Middle frontal gyrus (tissue), 1 donor: ENCODE measurements around the gene RPL10A.

Source experiments
- DNase-seq: peaks from one replicate; pipeline ENCODE4 v3.0.0-alpha.2; 2015; ENCODE audit warnings: low spot score; ENCODE audit errors: extremely low spot score

Gene RPL10A

GRCh38 chr6:35491558-35492257, 23.5 kb downstream of the RPL10A start:
- DNase-seq, result no peak

- no peak for DNase-seq
Measured at GRCh38 chr6:35492258-35492973, 24.2 kb downstream of the RPL10A start.

DNA sequence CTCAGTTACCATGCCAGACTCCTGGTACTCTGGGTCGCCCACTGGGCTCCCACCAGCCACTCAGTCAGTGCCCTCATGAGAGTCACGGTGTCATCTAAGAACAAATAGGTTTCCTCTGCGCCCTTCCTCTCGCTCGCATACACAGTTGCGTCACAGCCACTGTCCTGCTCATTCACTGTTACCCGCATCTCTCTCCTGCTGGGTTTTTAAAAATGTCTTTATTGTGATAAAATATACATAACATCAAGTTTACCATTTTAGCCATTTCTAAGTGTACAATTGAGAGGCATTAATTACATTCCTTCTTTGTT, 24.7 kb downstream of the RPL10A start:
- DNase-seq, result no peak

DNA sequence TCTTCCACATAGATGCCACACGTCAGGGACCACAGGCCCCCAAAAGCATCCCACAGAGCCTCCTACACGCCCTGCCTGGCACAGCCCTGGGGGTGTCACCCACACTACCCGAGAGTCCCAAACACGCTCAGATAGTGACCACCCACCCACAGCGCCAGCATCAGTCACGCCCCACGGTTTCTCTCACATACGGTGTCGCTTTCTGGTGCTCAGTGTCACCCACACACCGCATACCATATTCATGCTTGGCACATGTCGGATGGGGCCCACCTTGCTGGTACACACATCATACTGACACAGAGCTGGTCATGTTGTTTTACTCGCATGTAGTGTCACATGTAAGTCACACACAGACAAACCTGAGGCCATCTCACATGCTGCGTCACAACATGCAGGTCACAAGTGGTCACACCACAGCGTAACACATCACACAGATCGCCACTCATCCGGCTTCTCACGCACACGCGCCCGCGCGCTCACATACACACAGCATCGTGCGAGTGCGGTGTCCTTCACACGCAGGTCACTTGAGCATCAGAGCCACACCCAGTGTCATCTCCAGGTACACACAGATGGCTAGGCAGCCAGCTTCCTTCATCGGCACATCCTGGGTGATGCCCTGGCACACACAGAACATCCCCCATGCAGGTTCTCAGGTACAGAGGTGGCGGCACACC, 25.2 kb downstream of the RPL10A start:
- DNase-seq, result no peak

- no peak for DNase-seq
Measured at GRCh38 chr6:35494161-35494563, 26.0 kb downstream of the RPL10A start.

DNA sequence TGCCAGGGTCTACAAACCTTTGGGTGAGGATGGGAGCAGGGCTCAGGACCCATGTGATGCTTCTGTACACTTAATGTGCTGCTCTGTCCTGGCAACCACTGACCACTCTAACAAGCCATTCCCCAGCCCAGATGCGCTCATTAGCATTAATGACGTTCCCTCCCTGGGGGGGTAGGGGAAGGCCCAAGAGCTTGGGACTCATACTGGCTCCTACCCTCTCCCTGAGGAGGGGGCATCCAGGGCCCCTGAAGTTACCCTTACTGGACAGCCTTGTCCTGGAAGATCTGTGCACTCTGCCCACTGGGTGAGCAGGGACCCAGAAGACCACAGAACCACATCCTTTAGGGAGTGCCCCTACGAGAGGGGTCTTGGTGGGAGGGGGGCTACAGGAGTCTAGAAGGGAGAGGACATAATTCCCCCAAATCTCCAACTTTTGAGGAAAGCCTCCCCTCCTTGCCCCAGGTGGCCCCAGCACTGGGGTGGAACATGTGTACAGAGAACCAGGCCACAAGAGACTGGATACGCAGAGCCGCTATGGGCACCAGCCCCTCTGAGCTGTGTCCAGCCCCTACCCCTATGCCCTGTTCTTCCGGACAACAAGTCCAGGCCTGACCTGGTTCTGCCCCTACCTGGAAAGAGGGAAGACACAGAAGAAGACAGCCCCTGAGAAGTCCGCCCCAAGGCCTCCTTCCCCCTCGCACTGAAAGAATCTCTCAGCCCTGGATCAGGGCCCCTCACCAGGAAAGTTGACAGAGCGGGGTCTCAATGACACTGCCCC, 27.2 kb downstream of the RPL10A start:
- DNase-seq, result no peak

- no peak for DNase-seq
Measured at GRCh38 chr6:35496036-35496840, 28.0 kb downstream of the RPL10A start.

- DNase-seq, result no peak
Measured at GRCh38 chr6:35496841-35497570, 28.8 kb downstream of the RPL10A start, which contains the start of gene TEAD3. Gene TEAD3 (minus strand): TSS chr6:35497079.

- no peak for DNase-seq
Measured at GRCh38 chr6:35497571-35498421, 29.6 kb downstream of the RPL10A start.

- DNase-seq, result no peak
Measured at GRCh38 chr6:35498422-35499067, 30.3 kb downstream of the RPL10A start.

GRCh38 chr6:35499372-35499771, 31.2 kb downstream of the RPL10A start:
- DNase-seq, result no peak

DNA sequence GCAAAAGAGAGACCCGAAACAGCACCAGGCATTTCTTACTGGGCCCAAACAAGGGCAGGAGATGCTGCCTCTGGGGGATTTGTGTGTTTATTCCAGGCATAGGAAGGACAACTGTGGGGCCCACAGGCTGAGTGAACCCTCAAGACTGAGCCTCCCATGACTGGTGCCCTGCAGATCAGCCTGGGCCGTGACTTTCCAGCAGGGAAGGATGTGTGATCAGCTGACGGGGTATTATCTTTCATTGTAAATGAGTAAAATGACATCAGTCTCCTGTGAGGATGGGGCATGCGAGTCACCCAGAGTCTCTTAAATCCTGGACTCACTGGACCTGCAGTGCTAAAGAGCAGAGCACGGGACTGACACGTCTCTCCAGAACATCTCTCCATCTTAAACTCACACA, 32.6 kb downstream of the RPL10A start:
- DNase-seq, result no peak

DNA sequence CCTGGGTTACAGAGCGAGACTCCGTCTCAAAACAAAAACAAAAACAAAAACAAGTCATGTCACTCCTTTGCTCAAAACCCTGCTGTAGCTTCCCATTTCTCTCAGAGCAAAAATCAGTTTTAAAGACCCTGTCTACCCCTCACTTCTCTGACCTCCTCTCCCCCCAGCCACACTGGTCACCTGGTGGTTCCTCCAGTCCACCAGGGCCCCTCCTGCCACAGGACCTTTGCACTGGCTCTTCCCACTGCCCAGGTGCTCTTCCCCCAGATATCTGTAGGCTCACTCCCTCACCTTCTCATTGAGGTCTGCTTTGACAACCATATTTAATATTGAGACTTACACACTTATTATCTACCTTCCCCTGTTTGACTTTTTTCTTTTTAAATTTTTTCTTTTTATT, 33.6 kb downstream of the RPL10A start:
- no peak for DNase-seq

GRCh38 chr6:35503534-35503933, 35.3 kb downstream of the RPL10A start:
- no peak for DNase-seq

DNA sequence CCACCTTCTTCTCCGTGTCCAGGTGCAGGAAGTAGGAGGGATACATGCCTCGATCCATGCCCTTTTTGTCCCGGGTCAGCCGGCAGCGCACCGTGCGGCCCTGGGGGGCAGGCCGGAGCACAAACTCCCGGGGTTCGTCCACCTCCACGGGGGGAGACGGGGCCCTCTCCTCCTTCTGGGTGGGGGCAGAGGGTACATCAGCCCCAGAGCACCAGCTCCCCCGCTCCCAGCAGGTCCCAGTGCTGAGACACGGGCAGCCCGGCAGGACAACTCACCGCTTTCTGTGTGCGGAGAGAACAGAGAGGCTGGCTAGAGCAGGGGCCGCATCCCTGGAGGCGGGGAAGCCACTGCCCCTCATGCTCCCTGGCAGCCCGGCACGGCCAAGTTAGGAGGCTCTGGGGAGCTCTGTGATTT, 37.8 kb downstream of the RPL10A start:
- DNase-seq, result no peak

DNA sequence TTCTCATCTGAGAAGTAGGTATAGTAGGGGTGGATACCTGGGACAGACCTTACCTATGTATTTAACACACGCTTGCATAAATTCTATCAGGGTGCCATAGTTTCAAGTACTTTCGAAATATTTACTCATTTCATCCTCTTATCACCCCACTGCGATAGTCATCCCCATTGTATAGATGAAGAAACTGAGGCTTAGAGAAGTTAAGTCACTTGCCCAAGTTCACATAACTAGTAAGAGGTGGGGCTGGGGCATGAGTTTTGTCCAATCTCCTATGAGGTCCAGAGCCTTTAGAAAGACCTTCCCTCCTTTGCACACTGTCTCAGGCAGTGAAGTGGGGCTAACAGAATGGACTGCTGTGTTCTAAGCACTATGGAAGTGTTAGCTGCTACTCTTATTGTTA, 38.3 kb downstream of the RPL10A start:
- DNase-seq, result no peak

- no peak for DNase-seq
Measured at GRCh38 chr6:35507221-35507620, 39.0 kb downstream of the RPL10A start.

DNA sequence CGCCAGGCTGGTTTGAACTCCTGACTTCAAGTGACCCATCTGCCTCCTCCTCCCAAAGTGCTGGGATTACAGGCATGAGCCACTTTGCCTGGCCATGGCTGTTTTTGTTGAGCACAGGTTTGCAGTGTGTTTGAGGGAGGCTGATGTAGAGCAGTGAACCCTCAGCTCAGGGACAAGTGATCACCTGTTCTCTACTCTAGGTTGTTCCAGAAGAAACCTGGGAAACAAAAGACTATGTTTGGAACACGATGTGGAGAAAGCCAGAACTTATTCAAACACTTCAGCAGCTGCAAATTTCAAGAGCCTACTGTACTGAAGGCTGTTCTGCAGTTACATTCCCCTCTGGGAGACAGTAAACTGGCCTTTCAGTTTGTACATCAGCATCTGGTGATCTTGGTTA, 39.8 kb downstream of the RPL10A start:
- no peak for DNase-seq

GRCh38 chr6:35508542-35508941, 40.3 kb downstream of the RPL10A start:
- DNase-seq, result no peak
